Stimulated activated naive B cell treated with anti-CD40 and anti-IgM and Interleukin-4, amounts not matched to agents 10 μg/mL and 1 μg/mL and 100 μg/mL, for 72 hours (primary cell): ENCODE results near the gene MYO1D.

Experiments used
- ATAC-seq, 2 donors: fragments of 150-1000 bp; cut with Tn5 transposase; replicated peaks; 2 replicates each; pipeline ENCODE4 v1.10.0; 2021; ENCODE audit warnings: moderate library complexity in 1 of 2
- DNase-seq: peaks from one replicate; pipeline ENCODE4 v3.0.0; 2021
- H3K27ac Mint-ChIP-seq: one replicate; pipeline ENCODE4 v1.8.0; 2022; ENCODE audit warnings: mild to moderate bottlenecking, mixed read lengths
- H3K27me3 Mint-ChIP-seq, 2 donors: one replicate each; pipeline ENCODE4 v1.8.0; 2022; ENCODE audit warnings: mixed read lengths in 2 of 2
- H3K36me3 Mint-ChIP-seq, 2 donors: one replicate each; pipeline ENCODE4 v1.8.0; 2022; ENCODE audit warnings: mixed read lengths in 2 of 2, mild to moderate bottlenecking in 1 of 2
- H3K4me1 Mint-ChIP-seq, 2 donors: one replicate each; pipeline ENCODE4 v1.8.0; 2022; ENCODE audit warnings: mixed read lengths in 2 of 2, mild to moderate bottlenecking in 1 of 2
- H3K4me3 Mint-ChIP-seq, 2 donors: one replicate each; pipeline ENCODE4 v1.8.0; 2022; ENCODE audit warnings: mild to moderate bottlenecking in 2 of 2, mixed read lengths in 2 of 2, moderate library complexity in 1 of 2
- H3K9me3 Mint-ChIP-seq, 2 donors: one replicate each; pipeline ENCODE4 v1.8.0; 2022; ENCODE audit warnings: mixed read lengths in 2 of 2, mild to moderate bottlenecking in 1 of 2

The MYO1D gene

DNA sequence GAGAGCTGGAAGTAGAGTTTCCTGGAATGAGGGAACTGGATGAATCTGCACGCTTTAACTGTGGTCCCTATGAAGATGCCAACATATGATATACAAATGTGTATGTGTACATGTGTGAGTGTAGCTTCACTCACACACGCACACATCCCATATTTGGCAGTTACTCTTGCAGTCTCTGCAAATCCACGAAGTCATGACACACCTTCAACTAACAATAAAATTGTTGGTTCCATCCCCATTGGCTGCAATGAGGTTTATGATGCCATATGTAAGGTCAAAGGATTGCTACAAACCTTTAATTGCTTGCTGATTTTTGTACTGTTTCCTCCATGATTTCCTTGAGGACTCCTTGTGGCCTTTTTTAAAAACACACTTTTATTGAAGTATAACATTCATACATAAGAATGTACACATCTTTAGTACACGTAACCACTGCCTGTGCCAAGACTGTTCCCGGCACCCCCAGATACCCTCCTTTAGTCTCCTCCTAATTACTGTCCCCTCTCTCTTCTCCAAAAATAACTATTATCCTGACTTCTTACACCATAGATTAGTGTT, 22.0 kb downstream of the MYO1D start:
- DNase-seq (no peak), ATAC-seq (no peak)
- Mint-ChIP-seq H3K27me3 (peaks cover 20 to 25% of the 10 kb centered on the region in 2 donors), H3K4me1 (peaks cover 0 to 3% of the 10 kb centered on the region in 2 donors), H3K27ac (no peak overlapping the region), H3K9me3 (no peaks in the 10 kb centered on the region), H3K36me3 (no peaks in the 10 kb centered on the region), H3K4me3 (no peak overlapping the region)

DNA sequence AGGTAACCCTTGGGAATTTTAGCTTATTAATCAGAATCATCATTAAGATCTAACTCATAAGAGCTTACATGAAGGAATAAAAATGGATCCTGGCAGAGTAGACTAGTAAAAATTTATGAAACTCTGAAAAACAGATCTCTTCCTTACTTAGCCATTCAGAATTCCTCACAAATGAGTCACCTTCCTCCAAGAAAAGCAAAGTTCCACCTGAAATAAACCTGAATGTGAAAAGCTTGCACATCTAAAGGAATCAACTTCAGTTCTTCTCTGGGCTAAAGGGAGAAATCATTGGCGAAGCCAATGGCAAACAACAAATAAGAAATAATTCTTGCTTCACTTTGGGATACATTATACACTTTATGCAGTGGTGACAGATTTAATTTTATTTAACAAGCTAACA, 22.7 kb downstream of the MYO1D start:
- Mint-ChIP-seq H3K36me3 (no peaks in the 10 kb centered on the region), H3K27ac (no peak overlapping the region), H3K4me1 (peaks cover 0 to 3% of the 10 kb centered on the region in 2 donors), H3K27me3 (peaks cover 13 to 21% of the 10 kb centered on the region in 2 donors), H3K4me3 (no peak overlapping the region), H3K9me3 (no peaks in the 10 kb centered on the region)
- ATAC-seq (no peak), DNase-seq (no peak)

DNA sequence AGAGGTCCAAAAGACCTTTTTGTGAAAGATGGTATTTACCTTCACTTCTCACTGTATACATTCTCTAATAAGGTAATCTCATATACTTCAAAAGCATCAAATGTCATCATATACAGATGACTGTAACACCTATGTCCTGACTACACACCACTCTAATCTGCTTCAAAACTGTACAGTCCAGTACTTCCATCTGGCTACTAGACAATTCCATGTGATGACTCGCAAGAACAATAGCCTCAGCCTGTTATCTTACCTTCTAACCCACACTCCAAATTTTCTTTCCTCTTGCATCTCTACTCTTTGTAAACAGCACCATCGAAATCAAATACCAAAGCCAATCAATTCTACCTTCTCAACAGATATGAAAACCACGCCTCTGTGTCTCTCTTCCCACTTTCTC, 24.1 kb downstream of the MYO1D start:
- Mint-ChIP-seq H3K4me3 (no peak overlapping the region), H3K9me3 (no peaks in the 10 kb centered on the region), H3K27ac (no peak overlapping the region), H3K4me1 (peaks cover 0 to 3% of the 10 kb centered on the region in 2 donors), H3K36me3 (no peaks in the 10 kb centered on the region), H3K27me3 (peaks cover 10 to 19% of the 10 kb centered on the region in 2 donors)
- ATAC-seq (no peak), DNase-seq (no peak)

DNA sequence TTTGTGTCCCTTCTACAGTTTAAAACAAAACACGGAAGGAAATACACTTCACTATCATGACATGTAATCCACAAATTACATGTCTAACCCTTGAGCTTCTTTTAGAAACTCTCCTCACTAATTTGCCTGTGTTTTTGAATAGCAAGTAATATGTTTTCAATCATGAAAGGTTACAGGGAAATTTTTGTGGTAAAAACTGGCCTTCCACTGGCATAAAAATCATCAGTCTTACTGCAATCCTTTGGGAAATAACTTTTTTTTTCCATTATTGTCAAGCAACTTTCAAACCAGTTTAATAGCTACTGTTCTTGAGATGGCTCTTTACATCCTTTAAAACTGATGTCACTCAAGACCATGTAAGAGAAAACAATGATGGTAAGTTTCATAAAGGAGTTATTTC, 27.0 kb downstream of the MYO1D start:
- ATAC-seq (no peak), DNase-seq (no peak)
- peaks cover 6 to 14% of the 10 kb centered on the region in 2 donors for H3K27me3 Mint-ChIP-seq
- H3K36me3 Mint-ChIP-seq, result no peaks in the 10 kb centered on the region
- H3K27ac Mint-ChIP-seq, result no peak overlapping the region
- no peak overlapping the region for H3K4me3 Mint-ChIP-seq
- H3K4me1 Mint-ChIP-seq, result peaks cover 0 to 3% of the 10 kb centered on the region in 2 donors
- no peaks in the 10 kb centered on the region for H3K9me3 Mint-ChIP-seq

DNA sequence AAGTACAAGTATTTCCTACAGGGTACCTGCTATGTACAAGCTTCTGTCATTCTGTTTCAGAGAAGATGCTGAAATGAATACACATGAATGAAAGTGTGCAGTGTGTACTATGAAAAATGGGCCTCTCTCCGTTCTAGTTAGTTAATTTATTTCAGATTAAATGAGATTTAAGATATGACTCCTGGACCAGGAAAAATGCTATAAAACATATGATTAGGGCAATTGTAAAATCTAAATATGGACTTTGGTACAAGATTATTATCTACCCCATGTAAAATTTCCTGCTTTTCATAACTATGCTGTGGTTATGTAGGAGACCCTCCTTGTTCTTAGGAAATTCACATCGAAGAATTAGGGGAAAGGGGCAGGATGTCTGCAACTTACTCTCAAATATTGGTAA, 28.9 kb downstream of the MYO1D start:
- no peak for ATAC-seq
- H3K27ac Mint-ChIP-seq, result no peak overlapping the region
- H3K36me3 Mint-ChIP-seq, result no peaks in the 10 kb centered on the region

DNA sequence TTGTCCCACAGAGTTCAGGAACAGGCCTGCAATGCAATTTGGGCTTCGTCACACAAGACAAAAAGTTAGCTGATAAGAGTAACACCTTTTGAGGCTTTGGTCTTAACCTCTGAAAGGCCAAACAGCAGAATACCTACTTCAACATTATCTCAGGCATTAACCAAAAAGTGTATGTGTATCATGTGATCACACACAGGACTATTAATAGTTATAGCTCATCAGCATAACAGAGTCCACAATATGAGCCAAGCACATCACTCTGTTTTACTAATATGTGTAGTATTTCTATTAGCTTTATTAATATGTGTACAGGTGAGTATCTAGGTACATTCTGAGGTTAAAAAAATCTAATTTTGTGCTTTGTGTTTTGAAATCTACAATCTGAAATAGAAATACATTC, 30.8 kb downstream of the MYO1D start:
- Mint-ChIP-seq H3K36me3 (peaks cover 0 to 3% of the 10 kb centered on the region in 2 donors), H3K4me3 (no peak overlapping the region), H3K27ac (no peak overlapping the region), H3K4me1 (peaks cover 0 to under 1% of the 10 kb centered on the region in 2 donors), H3K27me3 (peaks cover 7 to 13% of the 10 kb centered on the region in 2 donors), H3K9me3 (no peaks in the 10 kb centered on the region)
- DNase-seq (no peak), ATAC-seq (no peak)

More for the DNA sequence above, 28.9 kb downstream of the MYO1D start:
- H3K9me3 Mint-ChIP-seq, result no peaks in the 10 kb centered on the region
- H3K27me3 Mint-ChIP-seq, result peaks cover 6 to 9% of the 10 kb centered on the region in 2 donors
- peaks cover 0 to 3% of the 10 kb centered on the region in 2 donors for H3K4me1 Mint-ChIP-seq
- no peak for DNase-seq
- no peak overlapping the region for H3K4me3 Mint-ChIP-seq

DNA sequence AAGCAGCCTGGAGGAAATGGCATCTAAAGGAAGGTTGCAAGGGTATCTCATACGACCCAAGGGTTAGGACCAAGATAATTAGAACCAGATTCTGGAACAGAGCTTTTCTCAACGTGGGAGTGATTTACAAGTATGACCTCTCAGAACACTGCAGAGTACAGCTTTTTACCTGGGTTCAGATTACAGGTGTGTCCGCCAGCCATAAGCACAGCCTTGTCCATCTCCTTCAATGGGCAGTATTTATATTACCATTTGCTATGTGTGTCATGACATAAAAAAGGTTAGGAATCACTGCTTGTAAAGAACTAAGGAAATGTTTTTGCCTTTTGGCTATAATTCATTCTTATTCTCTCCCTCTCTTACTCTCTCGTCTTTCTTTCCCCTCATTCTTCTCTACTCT, 36.7 kb downstream of the MYO1D start:
- Mint-ChIP-seq H3K27ac (no peak overlapping the region), H3K9me3 (no peaks in the 10 kb centered on the region), H3K4me3 (no peak overlapping the region), H3K36me3 (peaks cover 0 to 3% of the 10 kb centered on the region in 2 donors), H3K4me1 (no peaks in the 10 kb centered on the region), H3K27me3 (peaks cover 5 to 11% of the 10 kb centered on the region in 2 donors)
- ATAC-seq, result no peak
- DNase-seq, result no peak

DNA sequence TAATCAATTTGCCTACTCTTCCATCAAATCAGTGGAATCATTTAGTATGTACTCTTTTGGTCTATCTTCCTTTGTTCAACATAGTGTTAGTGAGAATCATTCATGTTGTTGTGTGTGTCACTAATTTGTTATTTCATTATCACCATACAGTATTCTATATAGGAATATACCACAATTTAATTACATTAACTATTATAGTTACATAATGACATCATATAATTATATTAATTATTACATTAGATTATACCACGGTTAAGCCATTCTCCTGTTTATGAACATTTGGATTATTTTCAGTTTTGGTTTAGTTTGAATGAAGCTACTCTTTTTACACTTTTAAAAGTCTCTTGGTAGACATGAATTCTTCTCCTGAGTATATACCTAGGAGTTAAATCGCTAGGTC, 40.4 kb downstream of the MYO1D start:
- H3K27me3 Mint-ChIP-seq, result peaks cover 0 to 2% of the 10 kb centered on the region in 2 donors
- DNase-seq, result no peak
- H3K36me3 Mint-ChIP-seq, result peaks cover 0 to under 1% of the 10 kb centered on the region in 2 donors
- H3K4me1 Mint-ChIP-seq, result peaks cover 0 to 4% of the 10 kb centered on the region in 2 donors
- ATAC-seq, result no peak
- no peak overlapping the region for H3K4me3 Mint-ChIP-seq
- H3K27ac Mint-ChIP-seq, result no peak overlapping the region
- H3K9me3 Mint-ChIP-seq, result no peaks in the 10 kb centered on the region

DNA sequence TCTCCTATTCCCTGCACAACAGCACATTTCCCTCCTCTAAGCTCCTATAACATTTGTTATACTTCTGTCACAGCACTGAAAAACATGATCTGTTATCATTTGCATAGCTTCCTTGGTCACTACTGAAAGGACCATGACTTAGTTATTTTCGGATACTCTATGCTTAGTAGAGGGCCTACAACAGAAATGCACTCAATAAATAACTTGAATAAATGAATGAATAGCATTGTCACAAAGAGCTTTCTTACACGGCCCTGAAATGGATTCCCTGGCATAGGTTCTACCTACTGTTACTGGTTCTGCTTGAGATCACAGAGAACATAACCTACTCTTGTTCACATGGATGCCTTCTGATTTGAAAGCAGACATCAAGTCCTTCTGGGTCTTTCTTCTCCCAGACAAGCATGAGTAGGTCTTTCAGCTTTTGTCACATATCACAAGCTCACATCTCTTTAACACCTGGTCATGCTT, 41.6 kb downstream of the MYO1D start:
- Mint-ChIP-seq H3K4me3 (no peak overlapping the region), H3K27me3 (no peaks in the 10 kb centered on the region), H3K4me1 (peaks cover 0 to 4% of the 10 kb centered on the region in 2 donors), H3K27ac (no peak overlapping the region), H3K9me3 (no peaks in the 10 kb centered on the region), H3K36me3 (no peaks in the 10 kb centered on the region)
- DNase-seq, result no peak
- peak in 1 of 2 donors; percentile 33 for ATAC-seq

DNA sequence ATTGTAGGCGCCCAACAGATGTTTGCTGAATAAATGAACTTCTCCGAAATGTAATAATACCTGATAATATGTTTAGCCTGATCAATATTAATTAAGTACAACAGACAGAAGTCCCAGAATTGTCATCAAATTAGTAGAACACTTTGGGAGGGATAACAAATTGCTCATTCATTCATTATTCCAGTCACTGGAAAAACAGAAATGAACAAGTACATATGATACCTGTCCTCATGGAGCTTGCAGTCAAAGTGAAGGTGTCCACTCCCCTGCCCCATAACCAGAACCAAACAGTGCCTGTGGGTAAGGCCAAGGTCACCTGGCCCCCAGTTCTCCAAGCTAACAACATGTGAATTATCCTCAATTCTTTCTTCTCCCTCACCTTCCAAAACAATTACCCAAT, 42.8 kb downstream of the MYO1D start:
- Mint-ChIP-seq H3K27ac (no peak overlapping the region), H3K4me1 (peaks cover 4 to 8% of the 10 kb centered on the region in 2 donors), H3K9me3 (no peaks in the 10 kb centered on the region), H3K27me3 (no peaks in the 10 kb centered on the region), H3K4me3 (no peak overlapping the region), H3K36me3 (no peaks in the 10 kb centered on the region)
- no peak for DNase-seq
- ATAC-seq, result no peak

DNA sequence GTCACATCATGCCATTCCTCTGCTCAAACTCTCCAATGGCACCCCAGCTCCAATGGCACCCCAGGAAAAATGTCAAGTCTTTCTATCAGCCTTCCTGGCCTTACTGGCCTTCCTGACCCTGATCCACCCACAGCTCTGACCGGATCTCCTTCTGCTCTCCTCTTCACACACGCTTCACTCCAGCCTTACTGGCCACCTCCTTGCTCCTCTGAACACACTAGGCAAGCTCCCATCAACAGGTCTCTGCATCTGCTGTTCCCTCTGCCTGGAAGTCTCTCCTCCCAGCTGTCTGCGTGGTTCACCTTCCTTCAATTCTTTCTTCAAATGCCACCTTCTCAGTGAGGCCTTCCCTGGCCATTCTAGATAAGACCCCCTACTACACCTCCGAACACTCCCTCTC, 43.4 kb downstream of the MYO1D start:
- Mint-ChIP-seq H3K27me3 (no peaks in the 10 kb centered on the region), H3K27ac (no peak overlapping the region), H3K4me1 (peaks cover 8 to 13% of the 10 kb centered on the region in 2 donors), H3K9me3 (no peaks in the 10 kb centered on the region), H3K36me3 (no peaks in the 10 kb centered on the region), H3K4me3 (no peak overlapping the region)
- no peak for DNase-seq
- ATAC-seq, result no peak

DNA sequence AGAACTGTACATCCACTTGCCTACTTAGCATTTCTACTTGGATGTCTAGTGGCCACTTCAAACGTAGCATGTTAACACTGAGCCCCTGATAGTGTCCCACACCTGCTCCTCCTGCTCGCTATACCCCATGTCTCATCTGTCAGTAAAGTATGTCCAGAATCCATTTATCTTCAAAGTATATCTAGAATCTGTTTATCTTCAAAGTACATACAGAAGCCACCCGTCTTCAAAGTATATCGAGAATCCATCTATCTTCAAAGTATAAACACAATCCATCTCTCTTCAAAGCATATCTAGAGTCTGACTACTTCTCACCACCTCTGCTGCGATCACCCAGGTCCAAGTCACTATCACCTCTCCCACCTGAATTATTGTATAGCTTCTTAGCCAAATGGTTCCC, 43.8 kb downstream of the MYO1D start:
- H3K27ac Mint-ChIP-seq, result no peak overlapping the region

DNA sequence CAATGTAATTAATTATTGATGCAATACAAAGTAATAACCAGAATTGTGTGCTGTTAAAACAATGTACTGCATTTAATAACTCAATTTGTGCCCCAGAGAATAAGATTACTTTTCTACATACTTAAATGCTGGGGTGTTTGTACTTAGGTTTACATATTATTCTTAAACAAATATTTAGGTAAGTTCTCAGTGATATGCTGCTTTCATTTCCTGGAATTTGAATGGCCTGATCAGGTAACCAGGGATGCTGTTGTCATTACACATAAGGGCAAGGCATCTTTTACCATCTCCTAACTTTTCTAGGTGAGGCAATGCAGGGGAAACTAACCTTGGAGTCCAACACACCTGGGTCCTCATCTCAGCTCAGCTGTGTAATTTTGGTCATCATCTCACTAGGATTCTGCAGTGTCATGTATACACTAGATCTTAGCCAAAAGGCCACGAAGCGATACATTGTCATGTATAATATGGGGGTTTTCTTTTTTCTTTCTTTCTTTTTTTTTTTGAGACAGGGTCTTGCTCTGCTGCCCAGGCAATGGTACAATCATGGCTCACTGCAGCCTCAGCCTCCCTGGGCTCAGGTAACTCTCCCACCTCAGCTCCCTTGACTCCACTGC, 45.2 kb downstream of the MYO1D start:
- peaks cover 12 to 28% of the 10 kb centered on the region in 2 donors for H3K4me1 Mint-ChIP-seq

More for the DNA sequence above, 43.8 kb downstream of the MYO1D start:
- DNase-seq (no peak), ATAC-seq (no peak)
- H3K27me3 Mint-ChIP-seq, result no peaks in the 10 kb centered on the region
- no peaks in the 10 kb centered on the region for H3K36me3 Mint-ChIP-seq
- H3K9me3 Mint-ChIP-seq, result no peaks in the 10 kb centered on the region
- no peak overlapping the region for H3K4me3 Mint-ChIP-seq
- H3K4me1 Mint-ChIP-seq, result peaks cover 8 to 16% of the 10 kb centered on the region in 2 donors

DNA sequence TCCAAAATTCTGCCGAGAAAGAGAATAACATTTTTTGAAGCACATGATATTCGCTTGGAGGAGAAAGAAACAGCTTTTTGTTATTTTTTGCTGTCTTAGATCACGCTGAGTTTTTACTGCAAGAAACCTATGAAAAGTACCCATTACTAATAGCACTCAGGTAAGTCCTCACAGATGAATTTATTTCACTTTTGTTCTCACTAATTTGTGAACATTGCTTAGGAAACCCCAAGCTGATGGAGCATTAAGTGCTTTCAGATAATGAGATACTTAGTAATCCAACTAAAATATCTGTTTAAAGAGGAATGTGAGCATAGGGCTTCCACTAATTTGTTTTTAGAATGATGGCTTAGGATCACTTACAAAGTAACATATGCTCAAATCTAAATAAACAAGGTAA, 45.7 kb downstream of the MYO1D start:
- ATAC-seq, result no peak
- Mint-ChIP-seq H3K9me3 (no peaks in the 10 kb centered on the region), H3K4me1 (peaks cover 12 to 28% of the 10 kb centered on the region in 2 donors), H3K27ac (no peak overlapping the region), H3K27me3 (no peaks in the 10 kb centered on the region), H3K36me3 (no peaks in the 10 kb centered on the region), H3K4me3 (no peak overlapping the region)
- no peak for DNase-seq

More for the DNA sequence above, 45.2 kb downstream of the MYO1D start:
- no peak overlapping the region for H3K27ac Mint-ChIP-seq
- H3K27me3 Mint-ChIP-seq, result no peaks in the 10 kb centered on the region
- H3K4me3 Mint-ChIP-seq, result no peak overlapping the region
- ATAC-seq (no peak), DNase-seq (no peak)
- no peaks in the 10 kb centered on the region for H3K36me3 Mint-ChIP-seq
- H3K9me3 Mint-ChIP-seq, result no peaks in the 10 kb centered on the region

DNA sequence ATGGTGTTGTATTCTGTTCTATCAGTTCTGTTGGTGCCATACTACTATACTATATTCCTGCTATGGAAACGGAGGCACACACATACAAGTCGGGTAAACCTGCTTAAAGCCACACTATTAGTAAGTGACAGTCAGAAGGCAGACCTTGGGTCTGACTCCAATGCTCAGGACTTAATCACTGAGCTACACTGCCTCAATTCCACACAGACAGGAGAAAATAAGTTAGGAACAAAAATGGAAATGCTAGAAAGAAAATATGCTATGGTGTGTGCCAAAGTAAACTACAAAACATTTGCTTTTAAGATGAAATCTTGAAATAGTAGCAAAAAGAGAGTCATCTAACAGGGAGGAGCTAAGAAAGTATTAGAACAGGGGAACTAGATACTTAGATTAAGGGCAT, 48.1 kb downstream of the MYO1D start:
- Mint-ChIP-seq H3K4me1 (peaks cover 10 to 28% of the 10 kb centered on the region in 2 donors), H3K27ac (peak overlapping the region; percentile 44), H3K4me3 (no peak overlapping the region), H3K9me3 (no peaks in the 10 kb centered on the region), H3K27me3 (peaks cover 0 to 5% of the 10 kb centered on the region in 2 donors), H3K36me3 (no peaks in the 10 kb centered on the region)
- ATAC-seq (peak; percentile 13 to 17), DNase-seq (no peak)
